Mesendoderm (in vitro differentiated cells): ENCODE data around the gene SEMA6A.

Experiments
- DNase-seq: peaks from one replicate; pipeline ENCODE4 v3.0.0; 2013
- H2AK5ac ChIP-seq: 2 replicates; pipeline ENCODE4 v1.6.1; 2013; ENCODE audit warnings: low read length, inconsistent platforms
- H2BK120ac ChIP-seq: 2 replicates; pipeline ENCODE4 v1.6.1; 2013; ENCODE audit warnings: low read depth, mild to moderate bottlenecking, low read length, moderate library complexity, mixed read lengths
- H2BK15ac ChIP-seq: replicated peaks from 2 replicates; pipeline ENCODE4 v1.6.1; 2013; ENCODE audit warnings: low read depth, mild to moderate bottlenecking, moderate library complexity
- H2BK5ac ChIP-seq: 2 replicates; pipeline ENCODE4 v1.6.1; 2013; ENCODE audit warnings: low read length, inconsistent platforms
- H3K18ac ChIP-seq: 2 replicates; pipeline ENCODE4 v1.6.1; 2013; ENCODE audit warnings: mild to moderate bottlenecking, low read length, mixed read lengths
- H3K23ac ChIP-seq: one replicate; pipeline ENCODE4 v1.6.1; 2013; ENCODE audit warnings: low read length
- H3K27ac ChIP-seq: 2 replicates; pipeline ENCODE4 v1.5.1; 2013; ENCODE audit warnings: low read depth, mild to moderate bottlenecking, inconsistent platforms, low read length, moderate library complexity
- H3K27me3 ChIP-seq: 2 replicates; pipeline ENCODE4 v1.6.1; 2013; ENCODE audit warnings: low read length, control low read depth, mild to moderate bottlenecking, inconsistent platforms; ENCODE audit not compliant: insufficient read depth, poor library complexity
- H3K36me3 ChIP-seq: 2 replicates; pipeline ENCODE4 v1.6.1; 2013; ENCODE audit warnings: low read length, inconsistent platforms; ENCODE audit not compliant: control insufficient read depth, insufficient read depth
- H3K4ac ChIP-seq: one replicate; pipeline ENCODE4 v1.6.1; 2013; ENCODE audit warnings: low read depth, mild to moderate bottlenecking, low read length, moderate library complexity
- H3K4me1 ChIP-seq: 2 replicates; pipeline ENCODE4 v1.6.1; 2013; ENCODE audit warnings: low read depth, low read length, inconsistent platforms; ENCODE audit not compliant: control insufficient read depth
- H3K4me2 ChIP-seq: 2 replicates; pipeline ENCODE4 v1.6.1; 2013; ENCODE audit warnings: low read length
- H3K4me3 ChIP-seq: 2 replicates; pipeline ENCODE4 v1.5.1; 2013; ENCODE audit warnings: mild to moderate bottlenecking, low read length
- H3K56ac ChIP-seq: one replicate; pipeline ENCODE4 v1.6.1; 2013; ENCODE audit warnings: low read length
- H3K79me1 ChIP-seq: 2 replicates; pipeline ENCODE4 v1.6.1; 2013; ENCODE audit warnings: low read length, inconsistent platforms
- H3K79me2 ChIP-seq: 2 replicates; pipeline ENCODE4 v1.6.1; 2013; ENCODE audit warnings: mild to moderate bottlenecking, low read length; ENCODE audit not compliant: control insufficient read depth, insufficient read depth
- H3K9ac ChIP-seq: 2 replicates; pipeline ENCODE4 v1.6.1; 2013; ENCODE audit warnings: low read length, inconsistent platforms
- H4K5ac ChIP-seq: one replicate; pipeline ENCODE4 v1.6.1; 2013; ENCODE audit warnings: low read length
- H4K8ac ChIP-seq: one replicate; pipeline ENCODE4 v1.6.1; 2013; ENCODE audit warnings: low read depth, mild to moderate bottlenecking, control low read depth, low read length, moderate library complexity
- WGBS: extraction: QIAGEN DNeasy Blood & Tissue Kit; methylation state at CpG from one replicate; pipeline ENCODE4 v1.1.7; 2013; ENCODE audit warnings: low lambda C conversion rate, missing lambda C conversion rate; ENCODE audit not compliant: insufficient coverage; ENCODE audit errors: extremely low coverage; 5-methylcytosine and 5-hydroxymethylcytosine counted together

SEMA6A gene

GRCh38 chr5:116613445-116613844 is 38.8 kb upstream of the SEMA6A start:
- no peak overlapping the region for H3K56ac ChIP-seq
- no CpG with 5 or more reads among the region's 1 CpG for WGBS
- H3K79me1 ChIP-seq: no peaks in the 10 kb centered on the region
- H3K9ac ChIP-seq: no peak overlapping the region
- H3K4me2 ChIP-seq: no peak overlapping the region
- H3K4me1 ChIP-seq: peaks cover 4% of the 10 kb centered on the region
- H2AK5ac ChIP-seq: no peak overlapping the region
- no peak overlapping the region for H4K8ac ChIP-seq
- no peak overlapping the region for H4K5ac ChIP-seq
- no peak overlapping the region for H3K4me3 ChIP-seq
- DNase-seq: no peak
- H3K36me3 ChIP-seq: no peaks in the 10 kb centered on the region
- no peak overlapping the region for H2BK5ac ChIP-seq
- H3K18ac ChIP-seq: no peak overlapping the region
- H3K27ac ChIP-seq: no peak overlapping the region
- H3K79me2 ChIP-seq: no peaks in the 10 kb centered on the region
- H3K23ac ChIP-seq: no peak overlapping the region
- H2BK120ac ChIP-seq: no peak overlapping the region
- H2BK15ac ChIP-seq: no peak overlapping the region
- H3K27me3 ChIP-seq: no peaks in the 10 kb centered on the region
- H3K4ac ChIP-seq: peak overlapping the region; percentile 41

GRCh38 chr5:116612431-116612830 is 37.8 kb upstream of the SEMA6A start:
- no peak overlapping the region for H2BK15ac ChIP-seq
- no peak for DNase-seq
- no peak overlapping the region for H3K56ac ChIP-seq
- WGBS: no CpG with 5 or more reads among the region's 5 CpGs
- H3K4me2 ChIP-seq: no peak overlapping the region
- H3K18ac ChIP-seq: no peak overlapping the region
- no peak overlapping the region for H2BK120ac ChIP-seq
- no peaks in the 10 kb centered on the region for H3K79me2 ChIP-seq
- H3K4me1 ChIP-seq: peaks cover 4% of the 10 kb centered on the region
- no peak overlapping the region for H3K4me3 ChIP-seq
- H2BK5ac ChIP-seq: no peak overlapping the region
- no peak overlapping the region for H4K8ac ChIP-seq
- no peaks in the 10 kb centered on the region for H3K36me3 ChIP-seq
- H3K23ac ChIP-seq: no peak overlapping the region
- H2AK5ac ChIP-seq: no peak overlapping the region
- no peaks in the 10 kb centered on the region for H3K27me3 ChIP-seq
- H3K27ac ChIP-seq: no peak overlapping the region
- H3K79me1 ChIP-seq: no peaks in the 10 kb centered on the region
- no peak overlapping the region for H3K9ac ChIP-seq
- no peak overlapping the region for H3K4ac ChIP-seq
- H4K5ac ChIP-seq: no peak overlapping the region

GRCh38 chr5:116605310-116606070 is 30.9 kb upstream of the SEMA6A start:
- Histone ChIP-seq H3K23ac (no peak overlapping the region), H3K27me3 (no peaks in the 10 kb centered on the region), H3K4me2 (no peak overlapping the region), H3K18ac (no peak overlapping the region), H4K5ac (no peak overlapping the region), H3K27ac (no peak overlapping the region), H2AK5ac (no peak overlapping the region), H3K36me3 (no peaks in the 10 kb centered on the region), H3K4me3 (no peak overlapping the region), H3K4me1 (no peaks in the 10 kb centered on the region), H3K79me1 (no peaks in the 10 kb centered on the region), H3K9ac (no peak overlapping the region), H2BK15ac (no peak overlapping the region), H3K4ac (no peak overlapping the region), H4K8ac (no peak overlapping the region), H2BK5ac (no peak overlapping the region), H3K79me2 (no peaks in the 10 kb centered on the region), H2BK120ac (no peak overlapping the region), H3K56ac (no peak overlapping the region)
- DNase-seq: no peak
- no CpG with 5 or more reads among the region's 4 CpGs for WGBS

GRCh38 chr5:116604805-116605204 is 30.2 kb upstream of the SEMA6A start:
- Histone ChIP-seq H4K5ac (no peak overlapping the region), H3K4me1 (no peaks in the 10 kb centered on the region), H3K4ac (no peak overlapping the region), H2BK120ac (no peak overlapping the region), H3K27ac (no peak overlapping the region), H3K9ac (no peak overlapping the region), H3K4me3 (no peak overlapping the region), H3K79me1 (no peaks in the 10 kb centered on the region), H3K79me2 (no peaks in the 10 kb centered on the region), H2BK5ac (no peak overlapping the region), H3K18ac (peak overlapping the region; percentile 4), H3K36me3 (no peaks in the 10 kb centered on the region), H2BK15ac (no peak overlapping the region), H3K4me2 (no peak overlapping the region), H3K56ac (no peak overlapping the region), H2AK5ac (no peak overlapping the region), H4K8ac (no peak overlapping the region), H3K23ac (no peak overlapping the region), H3K27me3 (no peaks in the 10 kb centered on the region)
- DNase-seq: no peak
- no CpG with 5 or more reads among the region's 4 CpGs for WGBS

- no CpG with 5 or more reads among the region's 3 CpGs for WGBS
- no peak overlapping the region for H2AK5ac ChIP-seq
- H3K79me1 ChIP-seq: no peaks in the 10 kb centered on the region
- H3K56ac ChIP-seq: no peak overlapping the region
- H2BK15ac ChIP-seq: no peak overlapping the region
- no peak overlapping the region for H3K4me2 ChIP-seq
- H3K27ac ChIP-seq: no peak overlapping the region
- H3K23ac ChIP-seq: no peak overlapping the region
- H3K4me3 ChIP-seq: no peak overlapping the region
- H2BK120ac ChIP-seq: no peak overlapping the region
- no peaks in the 10 kb centered on the region for H3K4me1 ChIP-seq
- H2BK5ac ChIP-seq: no peak overlapping the region
- no peak overlapping the region for H3K18ac ChIP-seq
- H4K8ac ChIP-seq: no peak overlapping the region
- H3K4ac ChIP-seq: no peak overlapping the region
- DNase-seq: peak; percentile 18
- H3K9ac ChIP-seq: no peak overlapping the region
- no peaks in the 10 kb centered on the region for H3K79me2 ChIP-seq
- H4K5ac ChIP-seq: no peak overlapping the region
- no peaks in the 10 kb centered on the region for H3K27me3 ChIP-seq
- no peaks in the 10 kb centered on the region for H3K36me3 ChIP-seq
Observed at GRCh38 chr5:116600876-116601275, 26.3 kb upstream of the SEMA6A start.

- Histone ChIP-seq H3K4ac (no peak overlapping the region), H3K56ac (no peak overlapping the region), H2BK120ac (no peak overlapping the region), H3K4me3 (no peak overlapping the region), H2BK5ac (no peak overlapping the region), H3K4me1 (no peaks in the 10 kb centered on the region), H2AK5ac (no peak overlapping the region), H3K18ac (no peak overlapping the region), H3K23ac (no peak overlapping the region), H3K79me2 (no peaks in the 10 kb centered on the region), H3K9ac (no peak overlapping the region), H4K5ac (no peak overlapping the region), H2BK15ac (no peak overlapping the region), H3K4me2 (no peak overlapping the region), H4K8ac (no peak overlapping the region), H3K79me1 (no peaks in the 10 kb centered on the region), H3K27me3 (no peaks in the 10 kb centered on the region), H3K36me3 (no peaks in the 10 kb centered on the region), H3K27ac (no peak overlapping the region)
- no peak for DNase-seq
- WGBS: no CpG with 5 or more reads among the region's 1 CpG
Observed at GRCh38 chr5:116598911-116599310, 24.3 kb upstream of the SEMA6A start.
